Mucosa of stomach (tissue), 1 donor: ENCODE data around the gene MMP14.

Experiments used
- H3K27me3 ChIP-seq: one replicate; pipeline ENCODE4 v1.7.0; 2013; ENCODE audit warnings: mild to moderate bottlenecking, low read length; ENCODE audit not compliant: control insufficient read depth, insufficient read depth
- H3K36me3 ChIP-seq: one replicate; pipeline ENCODE4 v1.7.0; 2013; ENCODE audit warnings: low read length; ENCODE audit not compliant: control insufficient read depth, insufficient read depth
- H3K4me1 ChIP-seq: one replicate; pipeline ENCODE4 v1.7.0; 2013; ENCODE audit warnings: mild to moderate bottlenecking, low read length; ENCODE audit not compliant: control insufficient read depth, insufficient read depth
- H3K4me3 ChIP-seq: one replicate; pipeline ENCODE4 v1.7.0; 2013; ENCODE audit warnings: low read length
- H3K9ac ChIP-seq: one replicate; pipeline ENCODE4 v1.7.0; 2013; ENCODE audit warnings: mild to moderate bottlenecking, low read length, moderate library complexity
- H3K9me3 ChIP-seq: one replicate; pipeline ENCODE4 v1.7.0; 2013; ENCODE audit warnings: mild to moderate bottlenecking, low read length, moderate library complexity; ENCODE audit not compliant: control insufficient read depth
- donor health status: Pancreatic carcinoma.

The MMP14 gene

DNA sequence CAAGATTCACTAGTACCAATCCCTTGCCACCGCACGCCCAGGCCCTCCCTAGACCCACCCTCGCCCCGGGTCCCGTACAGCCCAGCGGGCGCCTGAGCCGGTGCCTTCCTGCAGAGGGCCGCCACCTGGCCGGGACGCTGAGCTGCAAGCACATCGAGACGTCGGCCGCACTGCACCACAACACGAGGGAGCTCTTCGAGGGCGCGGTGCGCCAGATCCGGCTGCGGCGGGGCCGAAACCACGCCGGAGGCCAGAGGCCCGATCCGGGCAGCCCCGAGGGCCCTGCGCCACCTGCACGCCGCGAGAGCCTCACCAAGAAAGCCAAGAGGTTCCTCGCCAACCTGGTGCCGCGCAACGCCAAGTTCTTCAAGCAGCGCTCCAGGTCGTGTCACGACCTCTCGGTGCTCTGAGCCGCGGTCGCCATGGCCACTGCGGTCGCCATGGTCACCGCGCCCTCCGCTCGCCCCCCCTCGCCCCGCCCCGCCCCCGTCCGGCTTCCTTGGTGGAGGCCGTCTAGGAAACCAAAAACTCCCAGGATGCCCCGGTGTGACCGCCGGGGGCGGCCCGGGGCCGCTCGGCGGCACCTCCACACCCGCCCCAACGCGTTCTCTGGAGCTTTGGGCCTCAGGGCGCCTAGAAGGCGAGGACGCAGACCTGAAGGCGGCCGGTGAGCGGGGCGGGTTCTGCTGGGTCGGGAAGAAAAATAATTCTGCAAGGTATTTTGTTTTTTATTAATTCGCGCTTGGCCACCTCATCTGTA lies 50.3 kb downstream of the MMP14 start:
- Histone ChIP-seq H3K27me3 (no peaks in the 10 kb centered on the region), H3K4me1 (peaks cover 38% of the 10 kb centered on the region), H3K9me3 (no peaks in the 10 kb centered on the region), H3K36me3 (no peaks in the 10 kb centered on the region), H3K9ac (peak overlapping the region; percentile 82), H3K4me3 (peak overlapping the region; percentile 68)

- Histone ChIP-seq H3K9me3 (no peaks in the 10 kb centered on the region), H3K4me1 (peaks cover 31% of the 10 kb centered on the region), H3K4me3 (peak overlapping the region; percentile 68), H3K9ac (peak overlapping the region; percentile 82), H3K27me3 (no peaks in the 10 kb centered on the region), H3K36me3 (no peaks in the 10 kb centered on the region)
These were observed 51.0 kb downstream of the MMP14 start for GRCh38 chr14:22887260-22887989.

DNA sequence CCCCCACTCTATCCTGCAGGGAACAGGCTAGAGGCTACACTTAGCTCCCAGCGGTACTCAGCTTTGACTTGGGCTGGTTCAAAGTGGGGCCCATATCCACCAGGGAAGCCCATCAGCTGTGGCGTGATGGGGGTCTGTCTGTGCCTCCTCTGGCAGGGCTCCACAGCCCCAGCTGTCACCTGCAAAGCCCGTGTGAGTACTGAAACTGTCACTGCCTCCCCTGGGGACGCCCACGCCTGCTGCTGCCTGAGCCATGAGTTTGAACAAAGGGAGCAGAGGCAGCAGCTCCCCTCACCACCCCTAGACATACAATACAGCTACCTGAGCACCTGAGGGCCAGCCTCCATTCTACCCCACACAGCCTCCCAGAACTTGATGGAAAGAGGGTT lies 51.6 kb downstream of the MMP14 start:
- Histone ChIP-seq H3K4me3 (peak overlapping the region; percentile 68), H3K9ac (peak overlapping the region; percentile 82), H3K4me1 (peaks cover 25% of the 10 kb centered on the region), H3K27me3 (no peaks in the 10 kb centered on the region), H3K9me3 (no peaks in the 10 kb centered on the region), H3K36me3 (no peaks in the 10 kb centered on the region)

GRCh38 chr14:22888662-22889061 lies 52.3 kb downstream of the MMP14 start:
- Histone ChIP-seq H3K4me3 (no peak overlapping the region), H3K9ac (peak overlapping the region; percentile 82), H3K27me3 (no peaks in the 10 kb centered on the region), H3K4me1 (peaks cover 18% of the 10 kb centered on the region), H3K36me3 (no peaks in the 10 kb centered on the region), H3K9me3 (no peaks in the 10 kb centered on the region)

DNA sequence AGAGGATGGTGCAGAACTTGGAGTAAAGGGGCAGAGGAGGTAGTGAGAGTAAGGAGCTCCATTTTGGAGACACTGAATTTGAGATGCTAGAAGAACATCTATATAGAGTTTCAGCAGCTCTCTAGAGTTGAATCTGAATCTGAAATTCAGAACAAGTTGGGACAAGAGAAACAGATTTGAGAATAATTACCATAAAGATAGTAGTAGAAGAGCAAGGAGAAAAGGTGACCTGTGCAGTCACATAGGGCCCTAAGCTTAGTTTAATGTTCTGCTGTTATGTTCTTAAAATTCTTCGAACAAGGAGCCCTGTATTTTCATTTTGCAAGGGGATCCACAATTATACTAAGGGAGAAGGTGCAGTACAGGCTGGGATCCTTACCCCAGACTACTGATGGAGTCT lies 54.0 kb downstream of the MMP14 start:
- H3K27me3 ChIP-seq = no peaks in the 10 kb centered on the region
- H3K4me3 ChIP-seq = no peak overlapping the region
- no peaks in the 10 kb centered on the region for H3K9me3 ChIP-seq
- no peaks in the 10 kb centered on the region for H3K36me3 ChIP-seq
- H3K9ac ChIP-seq = no peak overlapping the region
- peaks cover 18% of the 10 kb centered on the region for H3K4me1 ChIP-seq

GRCh38 chr14:22892488-22892887 lies 56.1 kb downstream of the MMP14 start:
- no peak overlapping the region for H3K4me3 ChIP-seq
- H3K9ac ChIP-seq = no peak overlapping the region
- H3K9me3 ChIP-seq = no peaks in the 10 kb centered on the region
- H3K4me1 ChIP-seq = peaks cover 11% of the 10 kb centered on the region
- no peaks in the 10 kb centered on the region for H3K36me3 ChIP-seq
- no peaks in the 10 kb centered on the region for H3K27me3 ChIP-seq

GRCh38 chr14:22893706-22894105 lies 57.3 kb downstream of the MMP14 start:
- H3K9me3 ChIP-seq = no peaks in the 10 kb centered on the region
- H3K4me1 ChIP-seq = no peaks in the 10 kb centered on the region
- no peak overlapping the region for H3K9ac ChIP-seq
- no peaks in the 10 kb centered on the region for H3K27me3 ChIP-seq
- no peaks in the 10 kb centered on the region for H3K36me3 ChIP-seq
- no peak overlapping the region for H3K4me3 ChIP-seq

DNA sequence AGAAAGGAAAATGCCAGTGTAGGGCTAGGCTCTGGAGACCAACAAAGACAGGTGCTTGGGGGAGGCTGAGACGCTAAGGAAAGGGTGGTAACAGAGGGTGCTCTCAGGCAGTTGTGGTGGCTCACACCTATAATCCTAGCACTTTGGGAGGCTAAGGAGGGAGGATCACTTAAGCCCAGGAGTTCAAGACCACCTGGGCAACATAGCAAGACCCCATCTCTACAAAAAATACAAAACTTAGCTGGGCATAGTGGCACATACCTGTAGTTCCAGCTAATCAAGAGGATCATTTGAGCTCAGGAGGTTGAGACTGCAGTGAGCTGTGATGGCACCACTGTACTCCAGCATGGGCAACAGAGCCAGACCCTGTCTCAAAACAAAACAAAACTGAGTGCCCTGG lies 59.0 kb downstream of the MMP14 start:
- Histone ChIP-seq H3K9me3 (no peaks in the 10 kb centered on the region), H3K27me3 (no peaks in the 10 kb centered on the region), H3K4me3 (no peak overlapping the region), H3K9ac (no peak overlapping the region), H3K36me3 (no peaks in the 10 kb centered on the region), H3K4me1 (no peaks in the 10 kb centered on the region)

- Histone ChIP-seq H3K36me3 (peaks cover 1% of the 10 kb centered on the region), H3K4me1 (no peaks in the 10 kb centered on the region), H3K9ac (no peak overlapping the region), H3K4me3 (no peak overlapping the region), H3K27me3 (no peaks in the 10 kb centered on the region), H3K9me3 (no peaks in the 10 kb centered on the region)
These were observed 60.0 kb downstream of the MMP14 start for GRCh38 chr14:22896356-22896755.

GRCh38 chr14:22896760-22897159 lies 60.4 kb downstream of the MMP14 start:
- H3K36me3 ChIP-seq = peaks cover 5% of the 10 kb centered on the region
- H3K27me3 ChIP-seq = no peaks in the 10 kb centered on the region
- H3K4me1 ChIP-seq = no peaks in the 10 kb centered on the region
- H3K4me3 ChIP-seq = no peak overlapping the region
- no peaks in the 10 kb centered on the region for H3K9me3 ChIP-seq
- no peak overlapping the region for H3K9ac ChIP-seq

DNA sequence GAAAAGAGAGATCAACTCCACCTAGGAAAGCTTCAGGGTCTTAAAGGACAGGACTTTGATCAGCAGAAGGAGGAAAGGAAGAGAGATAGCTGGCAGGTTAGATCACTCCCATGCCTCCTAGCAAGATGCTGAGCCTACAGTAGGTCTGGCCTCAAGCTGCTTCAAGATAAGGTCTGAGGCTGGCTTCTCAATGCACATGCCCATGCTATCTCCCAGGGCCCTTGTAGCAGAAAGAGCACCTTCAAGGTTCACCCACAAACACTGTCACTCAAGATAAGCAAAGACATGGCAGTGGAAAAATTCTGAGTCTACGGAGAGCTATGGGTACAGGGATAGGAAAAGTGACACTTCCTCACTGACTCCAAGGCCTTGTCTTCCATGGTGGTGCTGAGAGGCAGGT lies 61.0 kb downstream of the MMP14 start:
- H3K4me1 ChIP-seq = no peaks in the 10 kb centered on the region
- no peaks in the 10 kb centered on the region for H3K9me3 ChIP-seq
- no peak overlapping the region for H3K9ac ChIP-seq
- no peaks in the 10 kb centered on the region for H3K27me3 ChIP-seq
- no peak overlapping the region for H3K4me3 ChIP-seq
- peaks cover 11% of the 10 kb centered on the region for H3K36me3 ChIP-seq
